Myocyte (in vitro differentiated cells): ENCODE results near the gene PRKAR1B. TPM values are rescaled to one million over a fixed set of nuclear protein-coding genes. Genes with fewer than 3 reads are reported as not detected.
"Not testable (repeated sequence)": the region's sequence is repeated elsewhere in the genome, so short reads cannot be mapped to it uniquely, and the experiment has no call there.

Source experiments
- DNase-seq: peaks from one replicate; pipeline ENCODE4 v3.0.0-alpha.2; 2012; ENCODE audit warnings: low read depth
- total RNA-seq: library from RNA; depleted of rRNA; stranded (reverse); fragments of >200 nt; gene quantifications from 2 replicates; pipeline ENCODE4 v1.2.3, GENCODE V29; 2014

Gene PRKAR1B
- total RNA-seq, 1 donor from 2014 or later = 16.4 TPM

- no peak for DNase-seq
Observed at GRCh38 chr7:562789-563628, 164.1 kb downstream of the PRKAR1B start.

DNA sequence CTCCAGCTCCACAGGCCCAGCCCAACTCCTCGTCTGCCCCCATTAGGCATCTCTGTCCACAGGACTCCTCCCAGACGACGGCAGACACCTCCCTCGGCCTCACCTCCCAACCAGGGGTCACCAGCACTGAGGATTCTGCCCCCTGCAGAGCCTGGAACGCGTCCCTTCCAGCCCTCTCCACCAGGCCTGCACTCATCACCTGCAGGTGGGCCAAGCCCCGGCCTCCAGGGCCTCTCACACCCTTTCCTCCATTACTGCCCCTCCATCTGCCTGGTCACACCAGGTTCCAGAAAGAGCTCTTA is 164.8 kb downstream of the PRKAR1B start:
- DNase-seq = no peak

DNA sequence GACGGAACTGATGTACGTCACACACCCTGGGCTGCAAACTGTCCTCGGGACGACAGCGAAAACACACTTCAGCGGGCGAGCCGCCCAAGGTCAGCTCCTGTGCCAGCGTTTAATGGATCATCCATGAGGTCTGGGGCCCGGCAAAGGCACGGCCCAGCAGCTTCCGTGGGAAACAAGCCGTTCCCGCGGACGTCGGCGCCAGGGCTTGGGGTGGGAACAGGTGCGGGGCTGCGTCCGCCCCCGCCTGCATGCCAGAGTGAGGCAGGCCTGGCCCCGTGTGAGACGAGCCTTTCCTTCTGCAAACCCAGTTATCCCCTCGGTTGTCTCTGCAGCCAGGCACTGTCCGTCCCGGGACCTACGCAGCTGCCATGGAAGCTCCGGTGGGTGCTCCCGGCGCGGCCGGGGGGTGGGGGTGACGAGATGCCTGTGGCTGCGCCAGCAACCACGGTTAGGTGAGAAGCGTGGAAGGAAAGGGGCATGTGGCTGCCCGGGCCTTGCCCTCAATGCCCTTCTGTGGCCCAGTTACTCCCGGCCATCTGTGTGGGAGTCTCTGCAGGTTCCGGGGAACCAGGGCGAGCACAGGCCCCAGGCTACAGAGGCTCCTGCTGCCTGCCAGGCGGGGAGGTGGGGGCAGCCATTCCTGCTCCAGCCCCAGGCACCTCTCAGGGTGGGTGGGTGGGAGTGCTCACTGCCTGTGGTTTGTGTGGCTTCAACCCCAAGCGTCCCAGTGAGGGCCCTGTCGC is 165.3 kb downstream of the PRKAR1B start:
- DNase-seq = peak; percentile 98

GRCh38 chr7:560966-561630 is 166.0 kb downstream of the PRKAR1B start:
- DNase-seq = no peak

DNA sequence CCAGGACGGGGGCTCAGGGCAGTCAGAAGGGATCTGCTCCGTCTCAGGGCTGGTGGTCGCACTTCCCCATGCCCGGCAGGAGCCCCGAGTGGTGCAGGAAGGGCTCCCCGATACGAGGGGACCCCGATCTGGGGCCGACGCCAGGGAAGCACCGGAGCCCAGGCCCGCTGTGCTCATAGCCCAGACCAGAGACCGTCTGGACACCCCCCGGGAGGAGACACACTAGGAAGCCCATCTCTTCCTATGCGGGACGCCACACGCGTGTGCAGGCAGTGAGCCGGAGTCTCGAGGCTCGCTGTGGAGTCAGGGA is 167.7 kb downstream of the PRKAR1B start:
- no peak for DNase-seq

- DNase-seq = no peak
Observed at GRCh38 chr7:557558-557881, 169.6 kb downstream of the PRKAR1B start.

DNA sequence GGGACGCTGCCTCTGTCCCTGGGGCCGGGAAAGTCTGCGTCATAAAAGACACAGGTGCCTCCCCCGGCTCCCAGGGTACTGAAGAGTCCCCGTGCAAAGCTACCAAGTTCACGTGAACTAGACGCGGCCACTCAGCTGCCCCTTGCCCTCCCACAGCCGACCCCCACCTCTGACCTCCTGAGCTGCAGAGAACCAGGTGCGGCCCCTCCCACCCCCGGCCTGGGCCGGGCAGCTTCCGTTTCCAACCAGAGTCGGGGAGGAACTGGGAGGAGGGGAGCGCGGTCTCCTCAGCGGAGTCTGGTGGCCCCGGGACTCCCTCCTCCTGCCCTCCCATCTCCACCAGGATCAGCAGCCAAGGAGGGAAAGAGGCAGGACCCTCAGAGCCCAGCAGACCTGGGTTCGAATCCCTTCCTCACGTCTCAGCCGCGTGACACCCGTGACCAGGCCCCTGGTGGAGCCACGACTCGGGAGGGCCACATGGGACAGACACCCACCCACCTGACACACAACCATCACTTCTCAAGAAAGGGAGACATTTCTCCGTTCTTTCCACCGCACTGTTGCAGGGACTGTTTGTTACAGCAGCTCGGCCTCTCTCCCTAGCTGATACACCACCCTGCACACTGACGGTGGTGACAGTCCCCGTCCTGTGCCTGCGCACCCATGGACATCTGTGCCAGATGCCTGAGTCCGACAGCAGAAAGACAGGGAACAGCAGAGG is 170.1 kb downstream of the PRKAR1B start:
- no peak for DNase-seq

DNA sequence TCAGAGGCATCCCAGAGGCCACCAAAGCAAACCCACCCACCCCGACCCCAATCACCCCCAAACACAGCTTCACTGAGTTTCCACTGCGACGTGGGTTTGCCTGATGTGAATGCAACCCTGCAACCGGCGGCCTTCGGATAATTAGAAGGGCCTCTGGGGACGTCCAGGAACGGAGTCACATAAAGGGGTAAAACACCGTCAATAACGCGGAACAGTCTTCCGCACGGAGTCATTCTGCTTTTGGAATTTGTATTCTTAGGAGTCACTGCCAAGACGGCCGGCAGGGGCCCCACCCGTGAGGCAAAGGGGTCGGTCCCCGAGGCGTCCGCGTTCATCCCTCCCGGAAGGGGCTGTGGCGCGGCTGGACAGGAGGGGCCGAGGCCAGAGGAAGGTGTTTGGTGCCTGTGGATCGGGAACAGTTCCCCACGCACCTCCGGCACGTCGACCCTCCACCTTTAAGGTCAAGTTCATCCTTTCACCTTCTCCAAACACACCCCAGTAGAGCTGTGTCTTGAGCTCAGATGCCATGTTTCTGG is 170.7 kb downstream of the PRKAR1B start:
- no peak for DNase-seq

DNA sequence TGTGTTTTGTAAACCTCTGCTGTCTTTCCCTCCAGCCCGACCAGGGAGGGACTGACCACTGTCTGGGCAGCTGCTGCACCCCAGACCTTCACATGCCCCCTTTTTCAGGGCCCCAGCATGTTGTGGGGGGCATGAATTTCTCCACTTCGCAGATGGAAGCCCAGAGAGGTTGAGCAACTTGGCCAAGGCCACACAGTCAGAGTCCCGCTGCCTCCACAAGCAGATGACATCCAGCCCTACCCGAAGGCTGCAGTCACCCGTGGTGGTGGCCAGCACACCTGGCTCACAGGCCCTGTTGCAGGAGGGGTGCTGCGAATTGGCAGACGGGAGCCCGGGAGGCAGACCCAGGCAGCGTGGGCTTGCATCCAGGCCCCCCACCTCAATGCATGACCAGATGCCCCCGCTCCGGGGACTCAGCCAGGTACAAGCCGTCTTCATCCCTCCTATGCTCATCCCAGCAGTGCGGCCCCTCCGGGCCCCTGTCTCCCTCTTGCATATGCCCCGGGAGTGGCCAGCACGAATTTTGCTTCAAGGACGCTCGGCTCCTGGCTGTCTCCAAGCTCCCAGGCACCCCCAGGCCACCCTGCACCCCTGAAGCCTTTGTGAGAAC is 171.4 kb downstream of the PRKAR1B start:
- DNase-seq = no peak

- no peak for DNase-seq
Observed at GRCh38 chr7:553636-554111, 173.4 kb downstream of the PRKAR1B start.

DNA sequence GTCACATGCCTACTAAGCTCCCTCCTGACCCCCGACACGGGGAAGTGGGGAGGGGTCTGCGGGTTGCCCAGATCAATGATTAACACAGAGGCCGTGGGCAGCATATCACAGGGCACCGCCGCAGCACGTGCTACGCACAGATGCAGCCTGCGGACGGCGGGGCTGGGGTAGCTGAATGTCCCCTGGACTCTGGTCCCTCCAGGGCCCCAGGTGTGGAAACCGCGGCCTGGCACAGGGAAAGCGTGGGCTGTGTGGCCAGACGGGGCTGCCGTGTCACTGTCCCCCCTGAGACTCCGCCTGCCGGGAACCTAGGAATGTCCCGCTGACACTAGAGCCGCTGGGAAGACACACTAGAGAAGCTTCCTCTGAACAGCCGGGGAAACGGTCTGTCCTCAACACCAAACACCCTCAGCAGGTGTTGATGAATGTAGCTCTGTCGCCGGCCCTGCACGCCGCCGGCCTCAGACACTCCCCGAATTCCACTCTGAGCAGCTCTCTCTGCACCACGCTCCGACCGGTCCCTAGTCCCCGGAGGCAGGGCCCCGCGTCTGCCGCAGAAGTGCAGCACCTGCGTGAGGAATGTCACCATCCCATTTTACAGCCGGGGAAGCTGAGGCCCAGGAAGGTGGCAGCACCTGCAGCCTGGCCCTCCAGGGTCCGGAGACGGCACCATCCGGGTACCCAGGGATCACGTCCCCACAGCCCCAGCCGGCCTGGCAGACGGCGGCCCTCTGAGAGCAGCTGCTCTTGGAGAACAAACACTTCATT is 174.0 kb downstream of the PRKAR1B start:
- DNase-seq = no peak

GRCh38 chr7:552151-552867 is 174.8 kb downstream of the PRKAR1B start:
- DNase-seq = not testable (repeated sequence)

GRCh38 chr7:551615-551970 is 175.5 kb downstream of the PRKAR1B start:
- not testable (repeated sequence) for DNase-seq

DNA sequence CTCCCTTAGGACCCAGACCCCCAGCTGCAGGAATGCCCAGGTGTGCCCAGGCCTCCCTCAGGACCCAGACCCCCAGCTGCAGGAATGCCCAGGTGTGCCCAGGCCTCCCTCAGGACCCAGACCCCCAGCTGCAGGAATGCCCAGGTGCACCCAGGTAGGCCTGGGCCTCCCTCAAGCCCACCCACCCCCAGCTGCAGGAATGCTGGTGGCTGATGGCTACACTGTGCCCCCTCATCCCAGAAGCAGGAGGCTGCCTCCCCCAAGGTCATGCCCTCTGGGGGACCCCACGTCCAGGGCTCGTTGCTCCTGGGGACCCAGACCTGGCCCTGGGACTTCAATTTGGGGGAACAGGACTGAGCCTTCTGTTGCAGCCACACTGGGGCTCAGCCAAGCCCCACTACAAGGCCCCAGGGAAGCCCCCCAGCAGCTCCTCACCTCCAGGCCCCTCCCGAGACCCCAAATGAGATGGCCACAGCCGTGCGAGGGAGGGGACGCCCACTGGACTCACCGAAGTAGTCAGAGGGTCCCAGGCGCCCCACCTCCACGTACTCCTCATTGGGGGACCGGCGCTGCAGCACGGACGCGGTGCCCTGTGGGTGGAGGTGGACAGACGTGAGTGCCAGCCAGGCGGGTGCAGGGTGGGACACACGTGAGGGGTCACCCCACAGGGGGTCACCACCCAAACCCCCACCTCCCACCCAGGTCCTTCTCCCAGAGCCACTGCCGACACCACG is 176.0 kb downstream of the PRKAR1B start:
- no peak for DNase-seq

GRCh38 chr7:549891-550625 is 177.0 kb downstream of the PRKAR1B start:
- DNase-seq = no peak

DNA sequence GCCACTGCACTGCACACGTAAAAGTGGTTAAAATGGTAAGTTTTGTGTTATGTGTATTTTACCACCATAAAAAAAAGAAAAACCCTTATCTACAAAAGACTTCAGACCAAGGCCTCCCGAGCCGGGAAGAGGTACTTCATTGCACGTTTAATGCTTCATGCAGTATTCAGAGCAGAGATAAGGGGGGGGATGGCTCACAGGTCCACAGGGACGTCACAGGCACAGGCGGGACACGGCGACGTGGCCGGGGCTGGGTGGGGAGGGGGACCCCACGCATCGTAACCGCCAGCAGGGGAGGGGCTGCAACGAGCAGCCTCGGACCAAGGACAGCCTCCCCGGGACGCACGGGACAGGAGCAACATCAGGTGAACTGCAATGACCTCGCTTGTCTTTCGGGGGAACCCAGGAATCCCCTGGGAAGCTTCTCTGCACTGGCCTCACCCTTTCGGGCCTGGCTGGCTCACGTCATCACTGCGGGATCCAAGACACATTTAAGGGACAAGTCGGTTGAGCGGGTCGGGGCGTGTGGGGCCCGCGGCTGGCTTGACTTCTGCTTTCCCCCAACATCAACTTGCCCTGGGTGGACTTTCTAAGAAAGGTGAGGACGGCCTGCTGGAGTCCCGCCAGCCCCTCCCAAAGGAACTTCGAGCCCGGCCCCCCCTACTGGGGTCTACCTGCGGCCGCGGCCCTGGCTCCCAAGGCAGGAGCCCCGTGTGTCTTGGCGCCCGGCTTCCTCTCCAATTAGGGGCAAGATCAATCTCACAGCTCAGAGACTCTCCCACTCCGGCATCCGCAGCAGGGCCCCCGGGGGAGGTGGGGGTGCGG is 177.8 kb downstream of the PRKAR1B start:
- DNase-seq = no peak

DNA sequence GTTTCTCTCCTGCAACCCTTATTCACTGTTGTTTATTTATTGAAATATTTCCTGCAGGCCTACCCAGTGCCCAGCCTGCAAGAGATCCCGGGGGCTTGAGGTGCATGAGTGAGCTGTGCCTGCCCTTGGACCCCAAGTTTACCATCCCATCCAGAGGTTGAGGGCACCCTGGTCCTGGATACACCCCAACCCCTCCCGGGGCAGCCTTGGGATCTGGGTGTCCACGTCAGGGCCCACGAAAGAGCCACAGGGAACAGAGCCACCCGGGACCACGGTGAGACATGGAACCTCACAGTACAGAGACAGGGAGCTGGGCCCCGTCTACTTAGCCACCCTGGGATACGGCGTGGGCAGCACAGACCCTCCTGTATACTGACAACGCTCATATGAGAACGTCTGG is 178.7 kb downstream of the PRKAR1B start:
- DNase-seq = no peak
